SKM-1 (cell line): ENCODE measurements around the gene SGO2.

Experiments
- DNase-seq: peaks from one replicate; lab custom pipeline; 2025; ENCODE audit not compliant: unreplicated experiment; lab: John Stamatoyannopoulos, UW

SGO2 gene, protein sequence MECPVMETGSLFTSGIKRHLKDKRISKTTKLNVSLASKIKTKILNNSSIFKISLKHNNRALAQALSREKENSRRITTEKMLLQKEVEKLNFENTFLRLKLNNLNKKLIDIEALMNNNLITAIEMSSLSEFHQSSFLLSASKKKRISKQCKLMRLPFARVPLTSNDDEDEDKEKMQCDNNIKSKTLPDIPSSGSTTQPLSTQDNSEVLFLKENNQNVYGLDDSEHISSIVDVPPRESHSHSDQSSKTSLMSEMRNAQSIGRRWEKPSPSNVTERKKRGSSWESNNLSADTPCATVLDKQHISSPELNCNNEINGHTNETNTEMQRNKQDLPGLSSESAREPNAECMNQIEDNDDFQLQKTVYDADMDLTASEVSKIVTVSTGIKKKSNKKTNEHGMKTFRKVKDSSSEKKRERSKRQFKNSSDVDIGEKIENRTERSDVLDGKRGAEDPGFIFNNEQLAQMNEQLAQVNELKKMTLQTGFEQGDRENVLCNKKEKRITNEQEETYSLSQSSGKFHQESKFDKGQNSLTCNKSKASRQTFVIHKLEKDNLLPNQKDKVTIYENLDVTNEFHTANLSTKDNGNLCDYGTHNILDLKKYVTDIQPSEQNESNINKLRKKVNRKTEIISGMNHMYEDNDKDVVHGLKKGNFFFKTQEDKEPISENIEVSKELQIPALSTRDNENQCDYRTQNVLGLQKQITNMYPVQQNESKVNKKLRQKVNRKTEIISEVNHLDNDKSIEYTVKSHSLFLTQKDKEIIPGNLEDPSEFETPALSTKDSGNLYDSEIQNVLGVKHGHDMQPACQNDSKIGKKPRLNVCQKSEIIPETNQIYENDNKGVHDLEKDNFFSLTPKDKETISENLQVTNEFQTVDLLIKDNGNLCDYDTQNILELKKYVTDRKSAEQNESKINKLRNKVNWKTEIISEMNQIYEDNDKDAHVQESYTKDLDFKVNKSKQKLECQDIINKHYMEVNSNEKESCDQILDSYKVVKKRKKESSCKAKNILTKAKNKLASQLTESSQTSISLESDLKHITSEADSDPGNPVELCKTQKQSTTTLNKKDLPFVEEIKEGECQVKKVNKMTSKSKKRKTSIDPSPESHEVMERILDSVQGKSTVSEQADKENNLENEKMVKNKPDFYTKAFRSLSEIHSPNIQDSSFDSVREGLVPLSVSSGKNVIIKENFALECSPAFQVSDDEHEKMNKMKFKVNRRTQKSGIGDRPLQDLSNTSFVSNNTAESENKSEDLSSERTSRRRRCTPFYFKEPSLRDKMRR

DNA sequence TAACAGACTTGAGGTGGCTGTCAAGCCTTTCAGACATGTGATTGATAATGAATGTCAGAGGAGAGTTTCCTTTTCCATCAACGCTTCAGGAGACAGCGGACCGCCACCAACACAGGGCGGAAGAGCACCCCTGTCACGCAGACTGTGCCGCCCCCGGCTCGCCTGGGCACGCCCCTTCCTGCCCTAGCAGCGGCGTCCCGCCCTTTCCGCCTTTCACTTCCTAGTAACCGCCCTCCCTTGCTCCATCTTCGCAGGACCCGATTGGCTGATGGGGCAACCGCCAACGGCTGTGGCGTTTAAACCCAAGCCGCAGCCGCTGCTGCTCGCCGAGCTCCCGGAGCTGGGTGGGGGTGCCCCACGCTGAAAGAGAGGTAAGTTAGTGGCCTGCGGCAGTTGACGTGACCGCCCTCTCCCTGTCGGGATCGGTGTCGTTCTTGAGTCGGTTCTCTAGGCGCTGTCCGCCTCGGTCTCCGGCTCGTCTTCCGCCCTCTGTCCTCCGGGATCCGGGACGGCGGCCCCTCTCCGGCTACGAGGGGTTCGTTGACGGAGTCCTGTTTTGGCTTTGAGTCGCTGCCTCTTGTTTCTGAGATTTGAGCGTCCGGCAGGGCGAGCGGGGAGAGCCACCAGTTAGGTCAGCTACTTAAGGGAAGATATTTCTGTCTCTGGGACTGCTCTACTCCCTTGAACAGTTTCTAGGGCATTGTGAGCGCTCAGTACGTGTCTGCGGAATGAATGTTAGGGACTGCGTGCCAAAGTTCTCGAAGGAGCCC, at the start of gene SGO2:
Gene SGO2 (plus strand): TSS at position 326 of the 770 bp plus-strand sequence. CDS start 6,769 bp downstream, outside the sequence.
- peak; percentile 95 for DNase-seq

DNA sequence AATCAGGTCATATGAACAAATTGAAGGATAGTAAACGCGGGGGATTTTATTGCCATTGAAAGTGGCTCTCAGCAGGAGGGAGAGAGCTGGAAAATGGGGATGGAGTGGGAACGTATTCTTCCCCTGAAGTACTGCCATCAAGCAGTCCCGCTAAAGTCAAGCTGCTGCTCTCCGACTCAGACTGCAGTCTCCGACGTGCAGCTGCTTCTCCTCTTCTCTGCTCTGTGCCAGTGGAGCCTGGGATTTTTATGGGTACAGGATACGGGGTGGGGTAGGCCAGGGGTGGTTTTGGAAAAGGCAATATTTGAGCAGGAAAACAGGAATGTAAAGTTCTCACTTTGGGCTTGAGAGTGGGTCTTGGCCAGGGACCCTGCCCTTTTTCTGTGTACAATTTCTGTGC, 49.2 kb upstream of the SGO2 start:
- DNase-seq: no peak

DNA sequence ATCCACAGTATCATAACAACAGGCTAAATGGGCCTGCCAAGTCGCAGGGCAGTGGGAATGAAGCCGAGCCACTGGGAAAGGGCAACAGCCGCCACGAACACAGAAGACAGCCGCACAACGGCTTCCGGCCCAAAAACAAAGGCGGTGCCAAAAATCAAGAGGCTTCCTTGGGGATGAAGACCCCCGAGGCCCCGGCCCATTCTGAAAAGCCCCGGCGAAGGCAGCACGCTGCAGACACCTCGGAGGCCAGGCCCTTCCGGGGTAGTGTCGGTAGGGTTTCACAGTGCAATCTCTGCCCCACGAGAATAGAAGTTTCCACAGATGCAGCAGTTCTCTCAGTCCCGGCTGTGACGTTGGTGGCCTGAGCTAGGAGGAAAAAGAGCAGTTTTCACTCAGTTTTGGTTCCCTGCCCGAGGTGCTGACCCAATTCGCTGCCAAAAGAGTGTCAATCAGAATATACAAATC, 48.3 kb upstream of the SGO2 start:
- no peak for DNase-seq

DNA sequence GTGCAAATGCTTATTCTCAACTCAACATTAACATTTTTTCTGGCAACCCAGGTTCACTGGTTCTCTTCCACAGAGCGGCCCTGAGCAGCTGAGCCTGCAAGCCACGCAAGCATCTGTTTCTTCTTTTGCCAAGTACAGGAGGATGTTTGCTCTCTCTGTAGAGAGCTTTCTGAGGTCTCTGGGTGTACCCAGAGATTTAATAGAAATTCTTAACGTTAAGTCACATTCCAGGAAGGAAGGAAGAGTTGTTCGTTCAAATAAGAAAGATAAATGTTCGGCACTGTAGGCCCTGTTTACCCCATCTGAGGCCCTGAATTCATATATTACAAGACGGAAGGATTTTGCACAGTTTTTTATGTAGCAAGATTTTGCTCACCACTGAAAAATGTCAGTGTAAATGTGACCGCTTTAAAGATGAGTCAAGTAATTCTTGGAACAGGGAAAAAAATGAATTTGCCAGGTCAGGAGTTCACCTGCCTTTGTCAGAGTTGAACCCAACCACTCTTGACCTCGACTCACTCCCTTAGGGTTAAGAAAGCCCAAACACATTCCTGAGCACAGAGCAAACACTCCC, 46.2 kb upstream of the SGO2 start:
- DNase-seq: no peak

DNA sequence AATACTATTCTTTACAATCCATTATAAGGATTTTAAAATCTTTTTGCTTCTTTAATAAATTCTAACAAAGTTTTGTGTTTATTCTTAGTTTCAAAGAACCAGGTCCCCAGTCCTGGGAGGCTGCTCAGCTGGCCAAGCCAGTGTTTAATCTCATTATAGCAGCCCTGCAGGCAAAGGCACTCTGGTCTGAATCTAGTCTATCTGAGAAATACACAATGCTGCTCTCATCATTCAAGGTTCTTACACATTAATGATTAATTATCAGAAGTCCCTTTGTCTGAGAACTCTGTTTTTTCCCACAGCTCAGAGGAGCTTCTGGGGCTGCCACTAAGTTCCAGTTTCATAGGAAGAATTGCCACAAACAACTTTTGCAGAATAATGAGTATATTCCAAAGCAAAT, 43.8 kb upstream of the SGO2 start:
- no peak for DNase-seq

DNA sequence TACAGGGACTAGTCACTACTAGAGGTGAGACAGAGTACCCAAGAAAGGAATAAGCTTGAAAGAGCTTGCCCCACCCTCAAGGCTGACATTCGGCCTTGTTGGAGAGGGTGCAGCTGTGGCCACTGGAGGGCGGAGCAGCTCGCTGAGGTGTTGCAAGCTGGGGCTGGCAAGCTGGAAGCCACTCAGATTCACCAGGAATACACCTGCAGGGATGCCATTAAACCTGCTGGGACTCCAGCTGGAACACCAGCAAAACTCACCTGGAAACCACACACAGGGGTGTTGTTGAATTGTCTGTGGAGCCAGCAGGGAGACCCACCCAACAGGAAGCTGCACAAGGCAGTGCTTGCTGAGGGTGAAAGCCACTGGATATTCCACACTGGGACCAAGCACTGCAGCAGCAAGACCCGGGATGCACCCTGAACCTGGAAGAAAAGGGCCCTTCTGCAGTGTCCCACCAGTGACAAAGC, 42.2 kb upstream of the SGO2 start:
- no peak for DNase-seq

DNA sequence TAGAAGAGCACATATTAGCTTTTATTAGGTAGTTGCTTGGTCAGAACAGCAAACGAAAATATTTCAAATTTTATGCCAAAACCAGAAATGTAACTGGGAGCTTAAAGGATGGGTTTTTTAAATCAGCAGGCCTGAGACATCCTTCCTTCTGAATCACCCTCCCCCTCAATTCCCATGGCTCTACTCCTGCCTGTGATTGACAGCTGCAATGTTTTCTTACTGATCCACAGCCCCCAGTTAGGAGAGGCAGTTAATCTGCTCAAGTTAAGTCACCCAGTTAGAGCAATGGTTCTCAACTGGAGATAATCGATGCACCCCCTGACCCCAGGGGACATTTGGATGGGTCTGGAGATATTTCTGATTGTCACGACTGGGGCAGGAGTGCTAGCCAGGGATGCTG, 41.1 kb upstream of the SGO2 start:
- no peak for DNase-seq

DNA sequence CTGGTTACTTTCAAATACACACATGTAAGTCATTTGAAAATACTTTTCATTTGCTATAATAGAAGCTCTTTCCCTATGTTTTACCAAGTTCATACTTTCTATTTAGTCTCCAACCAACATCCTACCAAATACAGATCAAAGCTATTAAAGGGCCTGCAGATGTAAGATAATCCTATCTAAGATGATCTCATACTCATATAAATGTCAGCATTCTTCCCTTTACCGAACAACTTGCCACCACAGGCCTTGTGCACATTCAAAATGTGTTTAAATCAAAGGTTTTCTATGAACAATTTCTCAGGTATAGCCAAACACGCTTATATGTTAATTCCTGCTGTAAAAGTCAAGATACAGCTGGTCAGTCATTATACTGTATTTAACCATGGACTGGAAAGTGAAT, 39.5 kb upstream of the SGO2 start:
- DNase-seq: no peak

DNA sequence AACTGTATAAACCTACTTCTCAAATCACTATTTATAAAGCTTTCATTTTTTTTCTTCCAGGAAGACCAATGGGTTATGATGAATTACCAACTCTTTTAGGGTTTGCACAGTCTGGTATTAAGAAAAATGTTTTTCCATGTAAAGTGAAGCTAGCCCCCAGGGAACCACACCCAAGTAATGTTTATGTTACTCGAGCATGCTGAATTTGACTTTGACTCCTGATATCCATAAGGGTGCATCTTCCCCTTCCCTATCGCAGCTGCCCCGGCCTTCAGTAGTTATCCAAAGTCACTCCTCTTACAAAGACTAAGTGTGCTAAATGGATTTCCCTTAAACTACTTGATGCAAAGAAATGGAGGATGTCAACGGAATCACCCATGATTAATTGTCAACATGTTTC, 37.8 kb upstream of the SGO2 start:
- no peak for DNase-seq

DNA sequence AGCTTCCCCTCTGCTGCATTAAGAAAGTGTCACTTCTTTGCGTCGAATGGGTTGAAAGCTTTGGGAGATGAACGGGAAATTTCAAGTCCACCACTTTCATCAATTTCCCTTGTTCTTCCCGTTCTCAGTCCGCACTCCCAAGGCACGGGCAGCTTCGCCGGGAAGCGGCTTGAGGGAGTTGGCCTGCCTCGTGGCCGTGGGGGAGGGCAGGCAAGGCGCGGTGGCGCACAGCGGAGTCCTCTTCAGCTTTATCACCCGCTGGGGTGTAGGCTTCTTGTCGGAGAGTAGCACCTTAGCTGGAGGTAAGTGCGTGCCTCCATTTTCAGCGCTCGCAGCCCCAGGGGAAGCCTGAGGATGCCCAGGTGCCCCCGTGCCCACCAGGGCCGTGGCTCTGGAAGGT, 36.0 kb upstream of the SGO2 start:
- DNase-seq: no peak

DNA sequence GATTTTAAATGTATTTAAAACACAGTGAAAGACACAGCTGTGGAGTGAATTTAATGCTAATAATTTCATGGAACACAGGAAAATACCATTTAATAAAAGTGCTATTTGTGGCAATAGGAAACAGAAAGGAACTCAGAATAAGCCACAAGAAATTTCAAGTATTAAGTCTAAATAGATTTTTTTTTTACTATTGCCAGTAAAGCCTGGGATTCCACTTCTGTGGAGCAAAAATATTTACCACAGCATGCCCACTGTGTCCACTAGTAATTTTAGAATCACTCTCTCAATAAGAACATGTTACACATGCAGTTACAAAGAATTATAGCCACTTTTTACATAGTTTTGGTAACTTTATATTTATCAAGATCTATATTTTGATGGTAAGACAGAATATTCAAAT, 33.4 kb upstream of the SGO2 start:
- DNase-seq: no peak

DNA sequence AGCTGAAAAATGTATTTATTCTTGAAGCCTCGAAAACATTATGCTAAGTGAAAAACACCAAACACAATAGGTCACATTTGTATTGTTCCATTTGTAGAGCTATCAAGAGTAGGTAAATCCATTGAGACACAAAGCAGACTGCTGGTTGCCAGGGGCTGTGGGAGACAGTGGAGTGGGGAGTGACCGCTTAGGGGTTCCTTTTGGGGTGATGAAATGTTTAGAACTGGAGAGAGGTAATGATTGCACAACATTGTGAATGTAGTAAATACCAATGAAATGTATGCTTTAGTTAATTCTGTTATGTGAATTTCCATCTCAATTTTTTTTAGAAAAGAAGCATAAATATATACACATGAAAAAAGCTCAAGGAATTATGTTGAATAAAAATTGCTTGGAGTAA, 32.0 kb upstream of the SGO2 start:
- DNase-seq: no peak

DNA sequence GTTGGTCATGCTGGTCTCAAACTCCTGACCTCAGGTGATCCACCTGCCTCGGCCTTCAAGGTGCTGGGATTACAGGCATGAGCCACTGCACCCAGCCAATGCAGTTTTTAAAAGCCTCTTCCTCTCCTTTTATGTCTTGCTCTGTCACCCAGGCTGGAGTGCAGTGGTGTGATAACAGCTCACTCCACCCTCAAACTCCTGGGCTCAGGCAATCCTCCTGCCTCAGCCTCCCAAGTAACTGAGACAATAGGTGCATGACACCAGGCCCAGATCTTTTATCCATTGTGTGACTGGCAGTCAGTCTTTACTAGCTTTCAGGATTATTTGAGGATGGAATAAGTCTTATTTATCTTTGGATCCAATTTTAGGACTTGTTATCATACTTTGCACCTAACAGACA, 29.3 kb upstream of the SGO2 start:
- no peak for DNase-seq

DNA sequence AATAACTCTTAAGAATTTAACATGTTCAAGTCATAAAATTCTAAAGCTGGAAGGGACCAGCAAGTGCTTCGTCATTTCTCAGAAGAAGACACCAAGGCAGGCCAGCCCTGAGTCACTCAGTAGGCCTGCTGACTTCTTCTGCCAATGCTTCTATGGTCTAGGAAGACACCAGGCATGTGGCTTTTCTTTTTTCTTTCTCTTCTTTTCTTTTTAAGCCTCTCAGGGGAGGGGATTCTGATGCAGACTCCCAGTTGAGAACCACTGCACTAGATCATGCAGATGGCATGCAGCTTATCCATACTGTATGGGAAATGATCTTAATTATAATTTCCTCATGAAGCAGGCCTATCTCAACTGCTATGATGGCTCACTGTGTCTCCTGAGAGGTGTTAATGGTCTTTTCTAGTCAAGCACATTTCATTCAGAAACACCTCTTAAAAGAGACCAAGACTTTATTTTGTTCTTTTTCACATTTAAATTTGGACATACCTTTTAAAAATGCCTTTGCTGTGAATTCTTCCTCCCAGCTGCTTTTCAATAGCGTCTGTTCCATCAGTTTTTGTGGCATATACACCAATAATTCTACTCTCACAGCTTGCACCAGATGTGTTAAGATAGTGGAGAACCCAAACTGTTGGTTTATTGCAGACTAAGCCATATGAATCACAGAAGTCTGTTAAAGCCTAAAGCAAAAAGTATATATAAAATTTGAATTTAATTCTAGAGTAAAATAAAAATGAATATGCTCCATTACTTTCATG, 27.4 kb upstream of the SGO2 start:
- DNase-seq: no peak

DNA sequence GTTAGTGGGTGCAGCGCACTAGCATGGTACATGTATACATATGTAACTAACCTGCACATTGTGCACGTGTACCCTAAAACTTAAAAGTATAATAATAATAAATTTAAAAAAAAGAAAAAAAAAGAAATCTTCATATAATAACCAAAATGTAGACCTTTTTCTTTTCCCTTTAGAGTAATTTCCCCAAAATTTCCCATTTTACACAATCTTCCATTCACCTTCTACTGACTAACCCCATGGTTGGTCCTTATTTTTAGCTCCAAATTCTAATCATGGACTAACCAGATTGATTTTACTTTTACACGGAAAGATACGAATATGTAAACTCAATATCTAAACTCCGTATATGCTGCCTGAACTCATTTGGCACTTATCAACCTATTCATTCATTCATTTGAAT, 23.8 kb upstream of the SGO2 start:
- DNase-seq: no peak

DNA sequence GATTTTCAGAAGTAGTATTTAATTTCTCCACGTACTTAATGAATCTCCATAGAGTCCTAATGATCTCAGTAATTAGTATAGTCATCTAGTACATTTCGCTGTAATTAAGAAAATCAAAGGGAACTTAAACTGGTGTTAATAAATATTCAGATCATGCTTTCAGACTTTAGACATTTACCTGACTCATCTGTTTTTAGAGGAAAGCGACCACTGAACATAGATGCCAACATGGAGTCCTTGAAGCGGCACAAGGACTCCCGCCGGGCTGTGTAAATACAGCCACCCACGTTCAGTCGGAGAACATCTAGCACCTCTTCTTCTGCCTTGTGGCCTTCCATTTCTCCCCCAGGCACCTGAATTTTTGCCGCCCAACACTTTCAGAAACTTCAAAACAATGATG, 19.3 kb upstream of the SGO2 start:
- no peak for DNase-seq

DNA sequence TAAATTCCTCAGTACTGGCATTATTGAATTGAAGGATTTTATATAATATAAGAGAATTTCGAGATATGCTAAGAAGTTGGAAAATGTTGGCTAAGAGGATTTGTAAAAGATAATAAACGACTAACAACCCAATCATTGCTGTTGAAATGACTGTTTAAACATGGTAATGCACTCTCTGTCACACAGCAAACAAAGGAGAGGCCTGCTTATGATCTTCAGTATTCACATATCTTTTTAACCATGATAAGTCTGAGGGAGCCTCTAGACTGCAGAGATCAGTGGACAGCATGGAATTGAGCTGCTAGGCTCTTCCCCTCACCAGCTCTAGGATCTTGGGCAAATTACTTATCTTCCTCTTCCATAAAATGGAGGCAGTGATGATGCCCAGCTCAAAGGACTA, 18.8 kb upstream of the SGO2 start:
- no peak for DNase-seq

DNA sequence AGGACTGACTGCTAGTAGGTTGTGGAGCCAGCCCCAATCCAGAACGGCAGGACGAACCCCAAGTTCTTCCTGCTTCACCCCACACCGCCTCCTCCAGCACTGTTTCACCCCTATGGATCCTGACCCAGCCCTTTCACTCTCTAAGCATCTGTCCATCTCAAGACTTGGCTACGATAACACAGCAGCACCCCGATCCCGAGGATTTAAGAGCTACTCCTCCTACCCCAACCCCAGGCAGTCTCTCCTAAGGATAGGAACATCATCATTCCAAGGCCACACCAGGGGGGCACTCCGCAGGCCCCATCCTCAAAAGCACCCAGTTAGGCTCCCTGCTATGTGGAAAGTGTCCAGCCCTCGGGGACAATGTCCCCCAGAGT, 16.8 kb upstream of the SGO2 start:
- no peak for DNase-seq

DNA sequence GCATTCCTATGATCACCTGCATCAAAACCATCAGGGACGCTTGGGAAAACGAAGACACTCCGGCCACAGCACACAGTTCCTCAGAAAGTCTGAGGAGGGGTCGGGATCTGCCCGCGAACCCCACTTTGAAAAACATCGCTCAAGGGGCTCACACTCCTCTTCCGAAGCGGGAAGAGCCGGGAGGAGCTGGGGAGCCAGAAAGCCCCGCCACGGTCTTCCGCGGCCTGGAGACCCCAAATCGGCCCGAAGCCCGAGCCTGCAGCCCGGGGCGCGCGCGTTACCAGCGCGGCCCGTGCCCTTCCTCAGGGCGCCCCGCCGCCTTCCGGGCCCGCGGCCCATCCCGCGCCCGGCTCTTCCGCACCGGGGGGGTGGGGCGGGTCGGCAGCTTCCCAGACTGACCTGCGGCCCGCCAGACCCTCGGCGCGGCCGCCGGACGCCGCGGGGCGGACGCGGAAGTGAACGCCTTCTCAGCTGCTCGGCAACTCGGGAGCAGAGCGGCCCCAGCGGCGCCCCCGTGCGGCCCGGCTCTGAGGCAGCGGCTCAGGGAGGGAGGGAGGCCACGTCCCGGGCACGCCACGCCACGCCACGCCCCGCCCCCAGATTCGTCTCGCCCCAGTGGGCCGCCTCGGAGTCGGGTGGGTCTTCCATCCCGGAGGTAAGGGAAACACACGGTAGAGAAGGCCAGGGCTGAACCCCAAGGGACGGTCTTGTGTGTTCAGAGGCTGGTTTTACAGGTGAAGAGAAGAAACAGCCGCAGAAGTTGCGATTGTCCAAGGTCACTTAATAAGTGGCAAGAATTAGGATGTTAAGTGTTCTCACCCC, 16.2 kb upstream of the SGO2 start, which contains the start of gene KCTD18:
Gene KCTD18 (minus strand): TSS at position 457 of the 822 bp plus-strand sequence. CDS start 3,052 bp downstream, outside the sequence.
- DNase-seq: peak; percentile 71
